B cell (primary cell): ENCODE results near the gene ANO2.

Experiments used
- CTCF ChIP-seq: fragments of 200-600 bp; IDR thresholded peaks from one replicate; pipeline ENCODE4 v1.8.0; 2022; ENCODE audit warnings: antibody characterized with exemption, mild to moderate bottlenecking
- EZH2 ChIP-seq: IDR thresholded peaks from 2 replicates; pipeline ENCODE4 v1.6.1; 2012; ENCODE audit warnings: borderline replicate concordance, low read depth, mild to moderate bottlenecking, moderate library complexity, low read length; ENCODE audit not compliant: insufficient read depth, poor library complexity, severe bottlenecking

- TF ChIP-seq CTCF, result no peak
- no peak for TF ChIP-seq EZH2
Measured at GRCh38 chr12:5562581-5562980, 382.5 kb downstream of the ANO2 start.
